HEK293 (cell line): ENCODE results near the gene AJM1.

Experiments
- ATF2 ChIP-seq: fragments of 450-650 bp; formaldehyde crosslinking; IDR thresholded peaks from 2 replicates; pipeline ENCODE4 v1.5.1; 2016; ENCODE audit warnings: missing biosample characterization, missing genetic modification characterization, low read depth
- BCL11B ChIP-seq: fragments of 450-650 bp; formaldehyde crosslinking; IDR thresholded peaks from 2 replicates; pipeline ENCODE4 v1.5.1; 2016; ENCODE audit warnings: low read depth, missing biosample characterization, missing genetic modification characterization
- BCL6B ChIP-seq: fragments of 450-650 bp; formaldehyde crosslinking; IDR thresholded peaks from 2 replicates; pipeline ENCODE4 v1.5.1; 2017; ENCODE audit warnings: missing biosample characterization, missing genetic modification characterization
- GLIS2 ChIP-seq: fragments of 450-650 bp; formaldehyde crosslinking; IDR thresholded peaks from 2 replicates; pipeline ENCODE4 v1.5.1; 2016; ENCODE audit warnings: missing biosample characterization, missing genetic modification characterization
- KLF1 ChIP-seq: fragments of 450-650 bp; formaldehyde crosslinking; IDR thresholded peaks from 2 replicates; pipeline ENCODE4 v1.5.1; 2016; ENCODE audit warnings: missing biosample characterization, missing genetic modification characterization
- KLF7 ChIP-seq: fragments of 450-650 bp; formaldehyde crosslinking; IDR thresholded peaks from 2 replicates; pipeline ENCODE4 v1.5.1; 2016; ENCODE audit warnings: missing biosample characterization, missing genetic modification characterization, borderline replicate concordance
- MEIS1 ChIP-seq: sonication (generic); formaldehyde crosslinking; IDR thresholded peaks from 2 replicates; pipeline ENCODE4 v1.8.1; 2022; ENCODE audit warnings: missing genetic modification reagents, mild to moderate bottlenecking, borderline replicate concordance
- REPIN1 ChIP-seq: fragments of 450-650 bp; formaldehyde crosslinking; IDR thresholded peaks from 2 replicates; pipeline ENCODE4 v1.5.1; 2017; ENCODE audit warnings: missing biosample characterization, missing genetic modification characterization, low read depth
- TSHZ1 ChIP-seq: fragments of 450-650 bp; formaldehyde crosslinking; IDR thresholded peaks from 2 replicates; pipeline ENCODE4 v1.5.1; 2016; ENCODE audit warnings: missing biosample characterization, missing genetic modification characterization, borderline replicate concordance
- WT1 ChIP-seq: fragments of 450-650 bp; formaldehyde crosslinking; IDR thresholded peaks from 2 replicates; pipeline ENCODE4 v1.5.1; 2016; ENCODE audit warnings: missing biosample characterization, missing genetic modification characterization
- YY1 ChIP-seq: fragments of 450-650 bp; formaldehyde crosslinking; IDR thresholded peaks from 2 replicates; pipeline ENCODE4 v1.5.1; 2018; ENCODE audit warnings: missing biosample characterization, missing genetic modification characterization
- ZNF10 ChIP-seq: fragments of 450-650 bp; formaldehyde crosslinking; IDR thresholded peaks from 2 replicates; pipeline ENCODE4 v1.5.1; 2017; ENCODE audit warnings: missing biosample characterization, missing genetic modification characterization
- ZNF132 ChIP-seq: fragments of 450-650 bp; formaldehyde crosslinking; IDR thresholded peaks from 2 replicates; pipeline ENCODE4 v1.5.1; 2017; ENCODE audit warnings: missing biosample characterization, missing genetic modification characterization, borderline replicate concordance
- ZNF138 ChIP-seq: fragments of 450-650 bp; formaldehyde crosslinking; IDR thresholded peaks from 2 replicates; pipeline ENCODE4 v1.5.1; 2016; ENCODE audit warnings: missing biosample characterization, missing genetic modification characterization, borderline replicate concordance
- ZNF140 ChIP-seq: fragments of 450-650 bp; formaldehyde crosslinking; IDR thresholded peaks from 2 replicates; pipeline ENCODE4 v1.5.1; 2016; ENCODE audit warnings: missing biosample characterization, missing genetic modification characterization
- ZNF174 ChIP-seq: fragments of 450-650 bp; formaldehyde crosslinking; IDR thresholded peaks from 2 replicates; pipeline ENCODE4 v1.5.0; 2017; ENCODE audit warnings: missing biosample characterization, mild to moderate bottlenecking, missing genetic modification characterization
- ZNF184 ChIP-seq: fragments of 450-650 bp; IDR thresholded peaks from 2 replicates; pipeline ENCODE4 v1.5.1; 2018; ENCODE audit warnings: missing biosample characterization, mild to moderate bottlenecking, missing genetic modification characterization
- ZNF239 ChIP-seq: fragments of 450-650 bp; formaldehyde crosslinking; IDR thresholded peaks from 2 replicates; pipeline ENCODE4 v1.5.1; 2016; ENCODE audit warnings: missing biosample characterization, missing genetic modification characterization
- ZNF248 ChIP-seq: fragments of 450-650 bp; formaldehyde crosslinking; IDR thresholded peaks from 2 replicates; pipeline ENCODE4 v1.5.1; 2017; ENCODE audit warnings: missing biosample characterization, missing genetic modification characterization
- ZNF292 ChIP-seq: fragments of 450-650 bp; formaldehyde crosslinking; IDR thresholded peaks from 2 replicates; pipeline ENCODE4 v1.5.1; 2016; ENCODE audit warnings: low read depth, missing biosample characterization, missing genetic modification characterization, borderline replicate concordance
- ZNF341 ChIP-seq: fragments of 450-650 bp; formaldehyde crosslinking; IDR thresholded peaks from 2 replicates; pipeline ENCODE4; 2016; ENCODE audit warnings: low read depth, missing biosample characterization, missing genetic modification characterization
- ZNF391 ChIP-seq: fragments of 450-650 bp; formaldehyde crosslinking; IDR thresholded peaks from 2 replicates; pipeline ENCODE4 v1.5.1; 2016; ENCODE audit warnings: low read depth, missing biosample characterization, missing genetic modification characterization, borderline replicate concordance
- ZNF394 ChIP-seq: fragments of 450-650 bp; formaldehyde crosslinking; IDR thresholded peaks from 2 replicates; pipeline ENCODE4 v1.5.1; 2016; ENCODE audit warnings: missing biosample characterization, missing genetic modification characterization, mild to moderate bottlenecking, moderate library complexity, borderline replicate concordance
- ZNF624 ChIP-seq: fragments of 450-650 bp; formaldehyde crosslinking; IDR thresholded peaks from 2 replicates; pipeline ENCODE4 v1.5.1; 2017; ENCODE audit warnings: missing biosample characterization, missing genetic modification characterization
- ZNF792 ChIP-seq: fragments of 450-650 bp; formaldehyde crosslinking; IDR thresholded peaks from 2 replicates; pipeline ENCODE4 v1.5.1; 2016; ENCODE audit warnings: missing biosample characterization, missing genetic modification characterization
- ZXDB ChIP-seq: fragments of 450-650 bp; formaldehyde crosslinking; IDR thresholded peaks from 2 replicates; pipeline ENCODE4 v1.5.1; 2016; ENCODE audit warnings: missing biosample characterization, missing genetic modification characterization
- TF ChIP-seq, protein P1 (sequence below): IDR thresholded peaks from 2 replicates; pipeline ENCODE4 v1.6.1; 2011; ENCODE audit warnings: mild to moderate bottlenecking, low read depth, low read length, borderline replicate concordance
- TF ChIP-seq, protein P2 (sequence below): fragments of 450-650 bp; formaldehyde crosslinking; IDR thresholded peaks from 2 replicates; pipeline ENCODE4 v1.5.1; 2016; ENCODE audit warnings: missing biosample characterization, missing genetic modification characterization

AJM1 gene

DNA sequence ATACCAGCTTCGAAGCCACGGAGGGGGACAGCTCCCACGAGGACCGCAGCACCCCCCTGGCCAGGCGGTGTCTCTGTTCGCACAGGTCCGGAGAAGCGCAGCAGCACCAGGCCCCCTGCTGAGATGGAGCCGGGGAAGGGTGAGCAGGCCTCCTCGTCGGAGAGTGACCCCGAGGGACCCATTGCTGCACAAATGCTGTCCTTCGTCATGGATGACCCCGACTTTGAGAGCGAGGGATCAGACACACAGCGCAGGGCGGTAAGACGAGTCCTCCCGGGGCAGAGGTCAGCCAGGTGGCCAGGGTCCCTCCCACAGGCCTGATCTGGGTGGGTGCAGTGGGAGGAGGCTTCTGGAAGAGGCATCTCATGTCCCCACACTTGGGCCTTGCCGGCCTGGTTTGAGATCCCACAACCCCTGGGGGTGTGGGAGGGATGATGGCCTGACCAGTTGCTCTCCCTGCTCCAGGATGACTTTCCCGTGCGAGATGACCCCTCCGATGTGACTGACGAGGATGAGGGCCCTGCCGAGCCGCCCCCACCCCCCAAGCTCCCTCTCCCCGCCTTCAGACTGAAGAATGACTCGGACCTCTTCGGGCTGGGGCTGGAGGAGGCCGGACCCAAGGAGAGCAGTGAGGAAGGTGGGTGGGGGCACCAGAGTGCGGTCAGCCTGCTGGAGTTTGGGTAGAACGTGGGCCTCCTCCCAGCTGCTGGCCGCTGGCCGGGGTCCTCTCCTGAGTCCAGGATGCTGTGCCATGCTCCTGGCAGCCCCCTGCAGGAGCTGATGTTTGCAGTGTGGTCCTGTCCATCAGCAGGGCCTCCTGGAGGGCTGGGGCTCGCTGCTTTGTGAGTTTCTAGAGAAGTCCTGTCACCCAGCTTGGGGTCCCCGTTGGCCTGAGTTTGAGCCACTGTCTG is 2.8 kb upstream of the AJM1 start (continued):
- TF ChIP-seq ZNF239 (tag by site-specific recombination), result no peak
- no peak for TF ChIP-seq ZNF184
- TF ChIP-seq ZNF174 (tag by site-specific recombination), result no peak
- no peak for TF ChIP-seq ZNF792
- peak; percentile 21; the same call in 1 of the 2 replicates for TF ChIP-seq GLIS2 (tag by site-specific recombination)
- no peak for TF ChIP-seq ATF2 (tag by site-specific recombination)
- TF ChIP-seq YY1 (tag by site-specific recombination), result no peak
- no peak for TF ChIP-seq ZNF394 (tag by site-specific recombination)
- no peak for TF ChIP-seq TSHZ1 (tag by site-specific recombination)
- TF ChIP-seq ZNF132 (tag by site-specific recombination), result no peak
- no peak for TF ChIP-seq WT1 (tag by site-specific recombination)
- no peak for TF ChIP-seq ZNF138 (tag by site-specific recombination)
- no peak for TF ChIP-seq ZNF391 (tag by site-specific recombination)
- 0 out of 2 replicates have a peak, but pooled peaks have one; percentile 71 for TF ChIP-seq BCL11B (tag by site-specific recombination)
- no peak for TF ChIP-seq ZNF624
- no peak for TF ChIP-seq ZNF10
- TF ChIP-seq ZNF292, result no peak
- TF ChIP-seq BCL6B, result no peak
- TF ChIP-seq, protein P1, sequence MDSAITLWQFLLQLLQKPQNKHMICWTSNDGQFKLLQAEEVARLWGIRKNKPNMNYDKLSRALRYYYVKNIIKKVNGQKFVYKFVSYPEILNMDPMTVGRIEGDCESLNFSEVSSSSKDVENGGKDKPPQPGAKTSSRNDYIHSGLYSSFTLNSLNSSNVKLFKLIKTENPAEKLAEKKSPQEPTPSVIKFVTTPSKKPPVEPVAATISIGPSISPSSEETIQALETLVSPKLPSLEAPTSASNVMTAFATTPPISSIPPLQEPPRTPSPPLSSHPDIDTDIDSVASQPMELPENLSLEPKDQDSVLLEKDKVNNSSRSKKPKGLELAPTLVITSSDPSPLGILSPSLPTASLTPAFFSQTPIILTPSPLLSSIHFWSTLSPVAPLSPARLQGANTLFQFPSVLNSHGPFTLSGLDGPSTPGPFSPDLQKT, result no peak
- no peak for TF ChIP-seq ZNF140 (tag by site-specific recombination)
- TF ChIP-seq ZNF341, result peak; percentile 80
- TF ChIP-seq KLF1 (tag by site-specific recombination), result 0 out of 2 replicates have a peak, but pooled peaks have one; percentile 7
- no peak for TF ChIP-seq ZNF248 (tag by site-specific recombination)
- TF ChIP-seq ZXDB (tag by site-specific recombination), result no peak
- 0 out of 2 replicates have a peak, but pooled peaks have one; percentile 20 for TF ChIP-seq KLF7 (tag by site-specific recombination)
- no peak for TF ChIP-seq REPIN1 (tag by site-specific recombination)
- TF ChIP-seq, protein P2, sequence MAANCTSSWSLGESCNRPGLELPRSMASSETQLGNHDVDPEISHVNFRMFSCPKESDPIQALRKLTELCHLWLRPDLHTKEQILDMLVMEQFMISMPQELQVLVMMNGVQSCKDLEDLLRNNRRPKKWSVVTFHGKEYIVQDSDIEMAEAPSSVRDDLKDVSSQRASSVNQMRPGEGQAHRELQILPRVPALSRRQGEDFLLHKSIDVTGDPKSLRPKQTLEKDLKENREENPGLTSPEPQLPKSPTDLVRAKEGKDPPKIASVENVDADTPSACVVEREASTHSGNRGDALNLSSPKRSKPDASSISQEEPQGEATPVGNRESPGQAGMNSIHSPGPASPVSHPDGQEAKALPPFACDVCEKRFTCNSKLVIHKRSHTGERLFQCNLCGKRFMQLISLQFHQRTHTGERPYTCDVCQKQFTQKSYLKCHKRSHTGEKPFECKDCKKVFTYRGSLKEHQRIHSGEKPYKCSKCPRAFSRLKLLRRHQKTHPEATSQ (tag by site-specific recombination), result no peak
- no peak for TF ChIP-seq MEIS1
